Ishikawa (cell line): ENCODE measurements around the gene CTSC.

Source experiments
- CEBPB ChIP-seq: IDR thresholded peaks from 2 replicates; pipeline ENCODE4 v1.6.1; 2012
- CREB1 ChIP-seq: IDR thresholded peaks from 2 replicates; pipeline ENCODE4 v1.6.1; 2012; ENCODE audit warnings: low read depth
- EGR1 ChIP-seq: IDR thresholded peaks from 2 replicates; pipeline ENCODE4 v1.6.1; 2012
- EP300 ChIP-seq: IDR thresholded peaks from 2 replicates; pipeline ENCODE4 v1.6.1; 2012; ENCODE audit warnings: borderline replicate concordance
- FOXM1 ChIP-seq: IDR thresholded peaks from 2 replicates; pipeline ENCODE4 v1.6.1; 2012; ENCODE audit warnings: low read depth, borderline replicate concordance
- NFIC ChIP-seq: IDR thresholded peaks from 2 replicates; pipeline ENCODE4 v1.6.1; 2012
- RAD21 ChIP-seq: IDR thresholded peaks from 2 replicates; pipeline ENCODE4 v1.6.1; 2012; ENCODE audit warnings: low read depth
- TAF1 ChIP-seq: IDR thresholded peaks from 2 replicates; pipeline ENCODE4 v1.6.1; 2012; ENCODE audit warnings: low read depth, mild to moderate bottlenecking
- TCF12 ChIP-seq: IDR thresholded peaks from 2 replicates; pipeline ENCODE4 v1.6.1; 2012; ENCODE audit warnings: low read depth
- TEAD4 ChIP-seq: IDR thresholded peaks from 2 replicates; pipeline ENCODE4 v1.6.1; 2012
- YY1 ChIP-seq: IDR thresholded peaks from 2 replicates; pipeline ENCODE4 v1.6.1; 2012; ENCODE audit warnings: low read depth
- ZBTB7A ChIP-seq: IDR thresholded peaks from 2 replicates; pipeline ENCODE4 v1.6.1; 2012; ENCODE audit warnings: low read depth
- TF ChIP-seq, protein P1 (sequence below): IDR thresholded peaks from 2 replicates; pipeline ENCODE4 v1.6.1; 2012
- TF ChIP-seq, protein P2 (sequence below): IDR thresholded peaks from 2 replicates; pipeline ENCODE4 v1.6.1; 2012
- TF ChIP-seq, protein P3 (sequence below): IDR thresholded peaks from 2 replicates; pipeline ENCODE4 v1.6.1; 2012; ENCODE audit warnings: low read depth, mild to moderate bottlenecking

Gene CTSC

DNA sequence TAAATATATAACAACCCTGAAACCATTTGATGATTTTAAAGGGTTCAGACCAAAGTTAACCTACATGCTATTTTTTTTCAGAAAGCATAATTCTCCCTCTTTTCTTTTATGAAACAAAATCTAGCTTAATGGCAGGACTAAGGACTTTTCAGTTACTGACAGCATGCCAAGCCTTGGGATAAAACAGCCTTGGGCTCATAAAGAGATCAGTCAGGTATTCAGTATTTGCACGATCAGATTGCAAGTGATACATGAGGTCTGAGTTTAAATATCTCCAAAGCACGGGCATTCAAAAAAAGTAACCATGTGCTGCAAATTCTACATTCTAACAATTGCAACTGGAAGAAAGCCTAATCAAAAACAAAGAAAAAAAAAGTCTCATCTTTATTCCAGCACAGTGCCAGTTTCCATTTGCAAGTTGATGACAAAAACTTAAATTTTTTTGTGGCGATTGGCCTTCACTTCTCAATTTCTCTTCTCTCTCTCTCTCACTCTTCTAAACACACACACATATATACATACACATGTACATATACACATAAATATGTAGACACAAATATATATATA, 60.1 kb downstream of the CTSC start:
- TF ChIP-seq ZBTB7A = no peak
- no peak for TF ChIP-seq TCF12
- TF ChIP-seq, protein P1, sequence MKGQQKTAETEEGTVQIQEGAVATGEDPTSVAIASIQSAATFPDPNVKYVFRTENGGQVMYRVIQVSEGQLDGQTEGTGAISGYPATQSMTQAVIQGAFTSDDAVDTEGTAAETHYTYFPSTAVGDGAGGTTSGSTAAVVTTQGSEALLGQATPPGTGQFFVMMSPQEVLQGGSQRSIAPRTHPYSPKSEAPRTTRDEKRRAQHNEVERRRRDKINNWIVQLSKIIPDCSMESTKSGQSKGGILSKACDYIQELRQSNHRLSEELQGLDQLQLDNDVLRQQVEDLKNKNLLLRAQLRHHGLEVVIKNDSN = no peak

DNA sequence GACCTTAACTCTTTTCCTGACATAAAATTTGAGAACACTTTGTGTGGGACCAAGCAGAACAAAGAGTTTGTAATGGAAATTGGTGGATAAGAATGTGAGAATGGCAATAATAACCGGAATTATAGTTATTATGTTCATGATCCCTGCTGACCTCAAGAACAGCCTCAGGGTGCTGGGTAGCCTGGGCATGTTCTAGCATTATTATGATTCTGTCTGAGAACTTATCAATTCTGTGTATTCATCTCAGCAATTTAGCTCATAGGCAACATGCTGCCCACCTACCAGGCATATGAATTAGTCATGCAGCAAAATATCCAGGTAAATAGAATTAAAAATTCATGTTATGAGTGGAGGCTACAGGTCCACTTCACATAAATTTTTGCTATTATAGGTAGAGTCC, 61.9 kb downstream of the CTSC start:
- TF ChIP-seq ZBTB7A = no peak
- TF ChIP-seq, protein P1 = no peak
- no peak for TF ChIP-seq EGR1
- TF ChIP-seq RAD21 = no peak
- TF ChIP-seq, protein P2, sequence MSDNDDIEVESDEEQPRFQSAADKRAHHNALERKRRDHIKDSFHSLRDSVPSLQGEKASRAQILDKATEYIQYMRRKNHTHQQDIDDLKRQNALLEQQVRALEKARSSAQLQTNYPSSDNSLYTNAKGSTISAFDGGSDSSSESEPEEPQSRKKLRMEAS = no peak
- TF ChIP-seq TCF12 = no peak
- no peak for TF ChIP-seq CEBPB
- TF ChIP-seq NFIC = no peak
- TF ChIP-seq CREB1 = no peak
- TF ChIP-seq, protein P3, sequence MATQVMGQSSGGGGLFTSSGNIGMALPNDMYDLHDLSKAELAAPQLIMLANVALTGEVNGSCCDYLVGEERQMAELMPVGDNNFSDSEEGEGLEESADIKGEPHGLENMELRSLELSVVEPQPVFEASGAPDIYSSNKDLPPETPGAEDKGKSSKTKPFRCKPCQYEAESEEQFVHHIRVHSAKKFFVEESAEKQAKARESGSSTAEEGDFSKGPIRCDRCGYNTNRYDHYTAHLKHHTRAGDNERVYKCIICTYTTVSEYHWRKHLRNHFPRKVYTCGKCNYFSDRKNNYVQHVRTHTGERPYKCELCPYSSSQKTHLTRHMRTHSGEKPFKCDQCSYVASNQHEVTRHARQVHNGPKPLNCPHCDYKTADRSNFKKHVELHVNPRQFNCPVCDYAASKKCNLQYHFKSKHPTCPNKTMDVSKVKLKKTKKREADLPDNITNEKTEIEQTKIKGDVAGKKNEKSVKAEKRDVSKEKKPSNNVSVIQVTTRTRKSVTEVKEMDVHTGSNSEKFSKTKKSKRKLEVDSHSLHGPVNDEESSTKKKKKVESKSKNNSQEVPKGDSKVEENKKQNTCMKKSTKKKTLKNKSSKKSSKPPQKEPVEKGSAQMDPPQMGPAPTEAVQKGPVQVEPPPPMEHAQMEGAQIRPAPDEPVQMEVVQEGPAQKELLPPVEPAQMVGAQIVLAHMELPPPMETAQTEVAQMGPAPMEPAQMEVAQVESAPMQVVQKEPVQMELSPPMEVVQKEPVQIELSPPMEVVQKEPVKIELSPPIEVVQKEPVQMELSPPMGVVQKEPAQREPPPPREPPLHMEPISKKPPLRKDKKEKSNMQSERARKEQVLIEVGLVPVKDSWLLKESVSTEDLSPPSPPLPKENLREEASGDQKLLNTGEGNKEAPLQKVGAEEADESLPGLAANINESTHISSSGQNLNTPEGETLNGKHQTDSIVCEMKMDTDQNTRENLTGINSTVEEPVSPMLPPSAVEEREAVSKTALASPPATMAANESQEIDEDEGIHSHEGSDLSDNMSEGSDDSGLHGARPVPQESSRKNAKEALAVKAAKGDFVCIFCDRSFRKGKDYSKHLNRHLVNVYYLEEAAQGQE = no peak
- TF ChIP-seq EP300 = no peak
- no peak for TF ChIP-seq TAF1
- no peak for TF ChIP-seq FOXM1

DNA sequence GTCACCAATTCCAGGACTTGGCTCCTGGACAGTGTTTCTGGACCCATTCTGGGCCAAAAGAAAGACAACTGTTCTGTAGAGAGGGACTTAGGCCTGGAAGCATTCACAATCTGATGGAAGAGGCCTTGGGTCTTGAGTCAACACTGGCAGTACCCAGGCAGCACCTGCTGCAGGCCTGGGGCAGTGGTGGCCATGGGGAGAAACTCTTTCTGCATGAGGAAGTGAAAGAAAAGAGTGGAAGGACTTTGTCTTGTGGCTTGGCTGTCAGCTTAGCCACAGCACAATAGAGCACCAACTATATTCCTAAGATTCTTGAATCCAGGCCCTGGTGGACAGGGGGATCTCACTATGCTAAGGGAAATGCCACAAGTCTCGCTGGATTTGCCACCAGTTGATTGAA, 70.6 kb downstream of the CTSC start:
- no peak for TF ChIP-seq FOXM1
- TF ChIP-seq RAD21 = no peak
- TF ChIP-seq YY1 = no peak
- TF ChIP-seq TEAD4 = no peak
- TF ChIP-seq, protein P2 = no peak
- no peak for TF ChIP-seq EGR1
- TF ChIP-seq, protein P3 = no peak
- TF ChIP-seq CEBPB = no peak

DNA sequence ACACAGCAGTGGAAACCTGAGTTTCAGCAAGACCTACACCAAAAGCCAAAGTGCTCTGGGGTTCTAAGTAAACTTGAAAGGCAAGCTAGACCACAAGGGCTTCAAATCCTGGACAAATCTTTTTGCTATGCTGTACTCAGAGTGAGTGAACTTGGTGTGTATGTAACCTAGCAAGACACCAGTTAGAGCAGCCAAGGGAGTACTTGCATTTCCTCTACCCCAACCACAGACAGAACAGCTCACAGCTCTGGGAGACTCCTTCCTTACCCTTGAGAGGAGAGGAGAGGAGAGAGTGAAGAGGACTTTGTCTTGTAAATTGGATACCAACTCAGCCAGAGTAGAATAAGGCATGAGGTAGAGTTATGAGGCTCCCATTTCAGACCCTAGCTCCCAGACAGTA, 71.4 kb downstream of the CTSC start:
- TF ChIP-seq CEBPB = no peak
- TF ChIP-seq, protein P1 = no peak
- no peak for TF ChIP-seq CREB1
- TF ChIP-seq, protein P3 = no peak
- no peak for TF ChIP-seq ZBTB7A
- TF ChIP-seq EP300 = no peak
- no peak for TF ChIP-seq TCF12
- TF ChIP-seq YY1 = no peak
- TF ChIP-seq TEAD4 = no peak
- TF ChIP-seq, protein P2 = no peak
